Measurements from ENCODE around the gene CGNL1.

The CGNL1 gene

GRCh38 chr15:57345584-57345983 lies 30.7 kb upstream of the CGNL1 start:
- ChIA-PET CTCF (interaction anchor here (0.6 to 2.1 kb wide), 7 partner anchors 10 to 404 kb away, joined by 3 to 24 read pairs (median 4); no protein-coding TSS in a partner anchor), POLR2A (no interaction called here)
- Histone ChIP-seq H3K4me3 (ENCODE audit: low read depth, low read length) (no peak overlapping the region), H3K36me3 (ENCODE audit: control insufficient read depth in 2 of 2, insufficient read depth in 1 of 2, low read length in 2 of 2) (no peaks in the 10 kb centered on the region), H3K27ac (ENCODE audit: extremely low read depth, low read depth, low read length) (no peak overlapping the region), H3K9me3 (ENCODE audit: control insufficient read depth, insufficient read depth, low read depth, low read length) (no peaks in the 10 kb centered on the region), H3K4me1 (ENCODE audit: control insufficient read depth, insufficient read depth, low read length) (no peaks in the 10 kb centered on the region)
- TF ChIP-seq ZNF416 (tag by site-specific recombination; IDR thresholded peaks at IDR 0.05) (no peak), KLF1 (tag by site-specific recombination; IDR thresholded peaks at IDR 0.05) (no peak), ZNF747 (tag by site-specific recombination; IDR thresholded peaks at IDR 0.05) (no peak), ZNF37A (tag by site-specific recombination; IDR thresholded peaks at IDR 0.05) (no peak), YY2 (tag by site-specific recombination; IDR thresholded peaks at IDR 0.05) (no peak)
- TF ChIP-seq, protein P1, sequence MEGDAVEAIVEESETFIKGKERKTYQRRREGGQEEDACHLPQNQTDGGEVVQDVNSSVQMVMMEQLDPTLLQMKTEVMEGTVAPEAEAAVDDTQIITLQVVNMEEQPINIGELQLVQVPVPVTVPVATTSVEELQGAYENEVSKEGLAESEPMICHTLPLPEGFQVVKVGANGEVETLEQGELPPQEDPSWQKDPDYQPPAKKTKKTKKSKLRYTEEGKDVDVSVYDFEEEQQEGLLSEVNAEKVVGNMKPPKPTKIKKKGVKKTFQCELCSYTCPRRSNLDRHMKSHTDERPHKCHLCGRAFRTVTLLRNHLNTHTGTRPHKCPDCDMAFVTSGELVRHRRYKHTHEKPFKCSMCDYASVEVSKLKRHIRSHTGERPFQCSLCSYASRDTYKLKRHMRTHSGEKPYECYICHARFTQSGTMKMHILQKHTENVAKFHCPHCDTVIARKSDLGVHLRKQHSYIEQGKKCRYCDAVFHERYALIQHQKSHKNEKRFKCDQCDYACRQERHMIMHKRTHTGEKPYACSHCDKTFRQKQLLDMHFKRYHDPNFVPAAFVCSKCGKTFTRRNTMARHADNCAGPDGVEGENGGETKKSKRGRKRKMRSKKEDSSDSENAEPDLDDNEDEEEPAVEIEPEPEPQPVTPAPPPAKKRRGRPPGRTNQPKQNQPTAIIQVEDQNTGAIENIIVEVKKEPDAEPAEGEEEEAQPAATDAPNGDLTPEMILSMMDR (tag by site-specific recombination; IDR thresholded peaks at IDR 0.05): peak; percentile 62; the same call in 1 of the 2 replicates

GRCh38 chr15:57348081-57348480 lies 28.2 kb upstream of the CGNL1 start:
- POLR2A ChIA-PET: interaction anchor here (0.7 kb wide), 1 partner anchor 8 kb away, joined by 3 read pairs; no protein-coding TSS in a partner anchor

More at GRCh38 chr15:57348081-57348480, 28.2 kb upstream of the CGNL1 start:
- CTCF ChIA-PET: interaction anchor here (0.7 to 1.0 kb wide), 4 partner anchors 9 to 194 kb away, joined by 3 to 5 read pairs (median 4); no protein-coding TSS in a partner anchor
- no peaks in the 10 kb centered on the region for H3K36me3 ChIP-seq (ENCODE audit: control insufficient read depth in 2 of 2, insufficient read depth in 1 of 2, low read length in 2 of 2)
- H3K27ac ChIP-seq (ENCODE audit: extremely low read depth, low read depth, low read length): no peak overlapping the region
- no peaks in the 10 kb centered on the region for H3K4me1 ChIP-seq (ENCODE audit: control insufficient read depth, insufficient read depth, low read length)
- TF ChIP-seq ZNF37A (tag by site-specific recombination; IDR thresholded peaks at IDR 0.05) (no peak), ZNF266 (tag by site-specific recombination; IDR thresholded peaks at IDR 0.05; ENCODE audit: low read depth) (no peak), SP2 (tag by site-specific recombination; IDR thresholded peaks at IDR 0.05) (no peak), TCF7L2 (IDR thresholded peaks at IDR 0.05; ENCODE audit: borderline replicate concordance, low read depth, low read length) (no peak), PRDM1 (tag by site-specific recombination; IDR thresholded peaks at IDR 0.05) (no peak), ZNF768 (tag by site-specific recombination; IDR thresholded peaks at IDR 0.05) (no peak), ZNF596 (tag by site-specific recombination; IDR thresholded peaks at IDR 0.05) (no peak), ZSCAN16 (tag by site-specific recombination; IDR thresholded peaks at IDR 0.05) (no peak), ZNF514 (tag by site-specific recombination; IDR thresholded peaks at IDR 0.05) (no peak)
- TF ChIP-seq, protein P2, sequence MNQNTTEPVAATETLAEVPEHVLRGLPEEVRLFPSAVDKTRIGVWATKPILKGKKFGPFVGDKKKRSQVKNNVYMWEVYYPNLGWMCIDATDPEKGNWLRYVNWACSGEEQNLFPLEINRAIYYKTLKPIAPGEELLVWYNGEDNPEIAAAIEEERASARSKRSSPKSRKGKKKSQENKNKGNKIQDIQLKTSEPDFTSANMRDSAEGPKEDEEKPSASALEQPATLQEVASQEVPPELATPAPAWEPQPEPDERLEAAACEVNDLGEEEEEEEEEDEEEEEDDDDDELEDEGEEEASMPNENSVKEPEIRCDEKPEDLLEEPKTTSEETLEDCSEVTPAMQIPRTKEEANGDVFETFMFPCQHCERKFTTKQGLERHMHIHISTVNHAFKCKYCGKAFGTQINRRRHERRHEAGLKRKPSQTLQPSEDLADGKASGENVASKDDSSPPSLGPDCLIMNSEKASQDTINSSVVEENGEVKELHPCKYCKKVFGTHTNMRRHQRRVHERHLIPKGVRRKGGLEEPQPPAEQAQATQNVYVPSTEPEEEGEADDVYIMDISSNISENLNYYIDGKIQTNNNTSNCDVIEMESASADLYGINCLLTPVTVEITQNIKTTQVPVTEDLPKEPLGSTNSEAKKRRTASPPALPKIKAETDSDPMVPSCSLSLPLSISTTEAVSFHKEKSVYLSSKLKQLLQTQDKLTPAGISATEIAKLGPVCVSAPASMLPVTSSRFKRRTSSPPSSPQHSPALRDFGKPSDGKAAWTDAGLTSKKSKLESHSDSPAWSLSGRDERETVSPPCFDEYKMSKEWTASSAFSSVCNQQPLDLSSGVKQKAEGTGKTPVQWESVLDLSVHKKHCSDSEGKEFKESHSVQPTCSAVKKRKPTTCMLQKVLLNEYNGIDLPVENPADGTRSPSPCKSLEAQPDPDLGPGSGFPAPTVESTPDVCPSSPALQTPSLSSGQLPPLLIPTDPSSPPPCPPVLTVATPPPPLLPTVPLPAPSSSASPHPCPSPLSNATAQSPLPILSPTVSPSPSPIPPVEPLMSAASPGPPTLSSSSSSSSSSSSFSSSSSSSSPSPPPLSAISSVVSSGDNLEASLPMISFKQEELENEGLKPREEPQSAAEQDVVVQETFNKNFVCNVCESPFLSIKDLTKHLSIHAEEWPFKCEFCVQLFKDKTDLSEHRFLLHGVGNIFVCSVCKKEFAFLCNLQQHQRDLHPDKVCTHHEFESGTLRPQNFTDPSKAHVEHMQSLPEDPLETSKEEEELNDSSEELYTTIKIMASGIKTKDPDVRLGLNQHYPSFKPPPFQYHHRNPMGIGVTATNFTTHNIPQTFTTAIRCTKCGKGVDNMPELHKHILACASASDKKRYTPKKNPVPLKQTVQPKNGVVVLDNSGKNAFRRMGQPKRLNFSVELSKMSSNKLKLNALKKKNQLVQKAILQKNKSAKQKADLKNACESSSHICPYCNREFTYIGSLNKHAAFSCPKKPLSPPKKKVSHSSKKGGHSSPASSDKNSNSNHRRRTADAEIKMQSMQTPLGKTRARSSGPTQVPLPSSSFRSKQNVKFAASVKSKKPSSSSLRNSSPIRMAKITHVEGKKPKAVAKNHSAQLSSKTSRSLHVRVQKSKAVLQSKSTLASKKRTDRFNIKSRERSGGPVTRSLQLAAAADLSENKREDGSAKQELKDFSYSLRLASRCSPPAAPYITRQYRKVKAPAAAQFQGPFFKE (tag by site-specific recombination; IDR thresholded peaks at IDR 0.05; ENCODE audit: borderline replicate concordance): no peak
- TF ChIP-seq, protein P3, sequence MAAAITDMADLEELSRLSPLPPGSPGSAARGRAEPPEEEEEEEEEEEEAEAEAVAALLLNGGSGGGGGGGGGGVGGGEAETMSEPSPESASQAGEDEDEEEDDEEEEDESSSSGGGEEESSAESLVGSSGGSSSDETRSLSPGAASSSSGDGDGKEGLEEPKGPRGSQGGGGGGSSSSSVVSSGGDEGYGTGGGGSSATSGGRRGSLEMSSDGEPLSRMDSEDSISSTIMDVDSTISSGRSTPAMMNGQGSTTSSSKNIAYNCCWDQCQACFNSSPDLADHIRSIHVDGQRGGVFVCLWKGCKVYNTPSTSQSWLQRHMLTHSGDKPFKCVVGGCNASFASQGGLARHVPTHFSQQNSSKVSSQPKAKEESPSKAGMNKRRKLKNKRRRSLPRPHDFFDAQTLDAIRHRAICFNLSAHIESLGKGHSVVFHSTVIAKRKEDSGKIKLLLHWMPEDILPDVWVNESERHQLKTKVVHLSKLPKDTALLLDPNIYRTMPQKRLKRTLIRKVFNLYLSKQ (tag by site-specific recombination; IDR thresholded peaks at IDR 0.05; ENCODE audit: borderline replicate concordance): no peak
- no peaks in the 10 kb centered on the region for H3K9me3 ChIP-seq (ENCODE audit: control insufficient read depth, insufficient read depth, low read depth, low read length)
- H3K4me3 ChIP-seq (ENCODE audit: low read depth, low read length): no peak overlapping the region
